HG03095 (cell line): ENCODE measurements around the gene PRKACB.
A peak's percentile ranks its signal among the peaks of the same experiment; 100 is the strongest.

Experiments
- ATAC-seq: cut with Tn5 transposase; IDR thresholded peaks from one replicate; pipeline ENCODE4 v1.9.1; 2021; ENCODE audit warnings: moderate library complexity; ENCODE audit not compliant: unreplicated experiment

The PRKACB gene

GRCh38 chr1:84155517-84155916, 11.4 kb downstream of the PRKACB start:
- no peak for ATAC-seq

GRCh38 chr1:84156210-84156621, 12.1 kb downstream of the PRKACB start:
- no peak for ATAC-seq

- no peak for ATAC-seq
Measured at GRCh38 chr1:84159533-84160240, 15.6 kb downstream of the PRKACB start.

- ATAC-seq = no peak
Measured at GRCh38 chr1:84162295-84162694, 18.2 kb downstream of the PRKACB start.

- no peak for ATAC-seq
Measured at GRCh38 chr1:84163123-84163931, 19.3 kb downstream of the PRKACB start.

- no peak for ATAC-seq
Measured at GRCh38 chr1:84164161-84164560, 20.1 kb downstream of the PRKACB start.

- ATAC-seq = no peak
Measured at GRCh38 chr1:84164567-84165021, 20.5 kb downstream of the PRKACB start.

- ATAC-seq = no peak
Measured at GRCh38 chr1:84165601-84166000, 21.5 kb downstream of the PRKACB start.

- peak; percentile 85 for ATAC-seq
Measured at GRCh38 chr1:84166797-84167196, 22.7 kb downstream of the PRKACB start.

GRCh38 chr1:84168783-84169182, 24.7 kb downstream of the PRKACB start:
- no peak for ATAC-seq

- no peak for ATAC-seq
Measured at GRCh38 chr1:84170171-84170570, 26.1 kb downstream of the PRKACB start.

- no peak for ATAC-seq
Measured at GRCh38 chr1:84171481-84171880, 27.4 kb downstream of the PRKACB start.

- ATAC-seq = no peak
Measured at GRCh38 chr1:84174051-84174556, 30.0 kb downstream of the PRKACB start.

- no peak for ATAC-seq
Measured at GRCh38 chr1:84181350-84182005, 37.4 kb downstream of the PRKACB start.

GRCh38 chr1:84190455-84190854, 46.4 kb downstream of the PRKACB start:
- no peak for ATAC-seq

- no peak for ATAC-seq
Measured at GRCh38 chr1:84192681-84193080, 48.6 kb downstream of the PRKACB start.

GRCh38 chr1:84198832-84199231, 54.8 kb downstream of the PRKACB start:
- no peak for ATAC-seq

- ATAC-seq = no peak
Measured at GRCh38 chr1:84199257-84199656, 55.2 kb downstream of the PRKACB start.

- no peak for ATAC-seq
Measured at GRCh38 chr1:84202126-84202525, 58.1 kb downstream of the PRKACB start.

- no peak for ATAC-seq
Measured at GRCh38 chr1:84206375-84206774, 62.3 kb downstream of the PRKACB start.

GRCh38 chr1:84208935-84209334, 64.9 kb downstream of the PRKACB start:
- no peak for ATAC-seq
